H9 (cell line): ENCODE measurements around the gene STK25. TPM values are rescaled to one million over a fixed set of nuclear protein-coding genes. Genes with fewer than 3 reads are reported as not detected.

ENCODE experiments used
- DNase-seq: peaks from one replicate; pipeline ENCODE4 v3.0.0-alpha.2; 2017
- H2AFZ ChIP-seq: one replicate; pipeline ENCODE4 v1.6.1; 2013; ENCODE audit warnings: mild to moderate bottlenecking, low read length, control low read depth, moderate library complexity
- H2AK5ac ChIP-seq: 2 replicates; pipeline ENCODE4 v1.6.1; 2013; ENCODE audit warnings: low read length, control low read depth, mixed read lengths; ENCODE audit not compliant: insufficient read length
- H2BK120ac ChIP-seq: one replicate; pipeline ENCODE4 v1.6.1; 2013; ENCODE audit warnings: low read depth, mild to moderate bottlenecking, low read length, control low read depth, inconsistent platforms; ENCODE audit not compliant: poor library complexity, severe bottlenecking
- H2BK12ac ChIP-seq: 2 replicates; pipeline ENCODE4 v1.6.1; 2013; ENCODE audit warnings: low read length, control low read depth, mixed read lengths, low read depth; ENCODE audit not compliant: insufficient read length
- H2BK15ac ChIP-seq: 2 replicates; pipeline ENCODE4 v1.6.1; 2013; ENCODE audit warnings: low read depth, low read length, control low read depth
- H2BK20ac ChIP-seq: one replicate; pipeline ENCODE4 v1.6.1; 2013; ENCODE audit warnings: low read depth, mild to moderate bottlenecking, low read length, control low read depth, inconsistent platforms; ENCODE audit not compliant: poor library complexity, severe bottlenecking
- H2BK5ac ChIP-seq: 2 replicates; pipeline ENCODE4 v1.6.1; 2013; ENCODE audit warnings: low read length, control low read depth, mixed read lengths; ENCODE audit not compliant: insufficient read length
- H3K14ac ChIP-seq: 2 replicates; pipeline ENCODE4 v1.6.1; 2013; ENCODE audit warnings: low read length, control low read depth; ENCODE audit not compliant: insufficient read depth
- H3K18ac ChIP-seq: 2 replicates; pipeline ENCODE4 v1.6.1; 2013; ENCODE audit warnings: low read depth, mild to moderate bottlenecking, mixed read lengths, low read length, control low read depth; ENCODE audit not compliant: insufficient read length
- H3K23ac ChIP-seq: 2 replicates; pipeline ENCODE4 v1.6.1; 2013; ENCODE audit warnings: low read length, control low read depth, mixed read lengths, low read depth; ENCODE audit not compliant: insufficient read length
- H3K23me2 ChIP-seq: 2 replicates; pipeline ENCODE4 v1.6.1; 2013; ENCODE audit warnings: low read depth, mild to moderate bottlenecking, mixed read lengths, low read length, control low read depth; ENCODE audit not compliant: insufficient read length, poor library complexity, severe bottlenecking
- H3K27ac ChIP-seq: 2 replicates; pipeline ENCODE4 v1.5.1; 2013; ENCODE audit warnings: low read length, control low read depth, mixed read lengths, low read depth; ENCODE audit not compliant: insufficient read length
- H3K27me3 ChIP-seq: 2 replicates; pipeline ENCODE4 v1.6.1; 2013; ENCODE audit warnings: low read length, control low read depth, inconsistent platforms; ENCODE audit not compliant: insufficient read depth
- H3K4ac ChIP-seq: 2 replicates; pipeline ENCODE4 v1.6.1; 2013; ENCODE audit warnings: low read depth, mild to moderate bottlenecking, control low read depth, inconsistent platforms, low read length, moderate library complexity
- H3K4me1 ChIP-seq: 2 replicates; pipeline ENCODE4 v1.6.1; 2013; ENCODE audit warnings: low read length, control low read depth, inconsistent platforms; ENCODE audit not compliant: insufficient read depth
- H3K4me2 ChIP-seq: 2 replicates; pipeline ENCODE4 v1.6.1; 2013; ENCODE audit warnings: low read length, control low read depth, mixed read lengths; ENCODE audit not compliant: insufficient read length, insufficient read depth
- H3K56ac ChIP-seq: 2 replicates; pipeline ENCODE4 v1.6.1; 2013; ENCODE audit warnings: low read depth, mild to moderate bottlenecking, mixed read lengths, low read length, control low read depth; ENCODE audit not compliant: insufficient read length
- H3K79me1 ChIP-seq: 2 replicates; pipeline ENCODE4 v1.6.1; 2013; ENCODE audit warnings: low read depth, mild to moderate bottlenecking, moderate library complexity, low read length, control low read depth, inconsistent platforms; ENCODE audit not compliant: insufficient read depth, poor library complexity, severe bottlenecking
- H3K79me2 ChIP-seq: 2 replicates; pipeline ENCODE4 v1.6.1; 2013; ENCODE audit warnings: low read length, control low read depth, inconsistent platforms; ENCODE audit not compliant: insufficient read depth
- H3K9ac ChIP-seq: 2 replicates; pipeline ENCODE4 v1.6.1; 2013; ENCODE audit warnings: low read length, control low read depth, mixed read lengths; ENCODE audit not compliant: insufficient read length; ENCODE audit errors: extremely low read depth
- H3K9me3 ChIP-seq: one replicate; pipeline ENCODE4 v1.6.1; 2013; ENCODE audit warnings: low read depth, low read length, inconsistent platforms; ENCODE audit not compliant: control insufficient read depth
- H3T11ph ChIP-seq: one replicate; pipeline ENCODE4 v1.6.1; 2013; ENCODE audit warnings: mild to moderate bottlenecking, low read length, control low read depth, inconsistent platforms
- H4K20me1 ChIP-seq: one replicate; pipeline ENCODE4 v1.6.1; 2013; ENCODE audit not compliant: control insufficient read depth, insufficient read length, insufficient read depth
- H4K5ac ChIP-seq: 2 replicates; pipeline ENCODE4 v1.6.1; 2013; ENCODE audit warnings: low read depth, mild to moderate bottlenecking, mixed read lengths, low read length, control low read depth; ENCODE audit not compliant: insufficient read length
- H4K8ac ChIP-seq: replicated peaks from 2 replicates; pipeline ENCODE4 v1.6.1; 2013; ENCODE audit warnings: low read length, control low read depth, mixed read lengths, low read depth; ENCODE audit not compliant: insufficient read length
- H4K91ac ChIP-seq: 2 replicates; pipeline ENCODE4 v1.6.1; 2013; ENCODE audit warnings: low read depth, mild to moderate bottlenecking, moderate library complexity, mixed read lengths, low read length, control low read depth; ENCODE audit not compliant: insufficient read length
- H3K27ac Mint-ChIP-seq, 3 experiments: 2 replicates in 2 of 3; 3 replicates in 1 of 3; pipeline ENCODE4 v1.8.0; 2020 to 2021; ENCODE audit warnings: mixed read lengths in 3 of 3, mild to moderate bottlenecking in 1 of 3, moderate library complexity in 1 of 3
- H3K27me3 Mint-ChIP-seq: 2 replicates; pipeline ENCODE4 v1.8.0; 2021; ENCODE audit warnings: low read depth, mild to moderate bottlenecking, moderate library complexity, mixed read lengths
- H3K36me3 Mint-ChIP-seq, 3 experiments: 2 replicates in 2 of 3; 3 replicates in 1 of 3; pipeline ENCODE4 v1.8.0; 2020 to 2021; ENCODE audit warnings: low read depth in 3 of 3, mixed read lengths in 3 of 3; ENCODE audit not compliant: insufficient read depth in 1 of 3
- H3K4me1 Mint-ChIP-seq, 2 experiments: 2 replicates each; pipeline ENCODE4 v1.8.0; 2020; ENCODE audit warnings: mixed read lengths in 2 of 2
- H3K4me3 Mint-ChIP-seq, 2 experiments: 2 replicates in 1 of 2; 3 replicates in 1 of 2; pipeline ENCODE4 v1.8.0; 2020 to 2021; ENCODE audit warnings: mild to moderate bottlenecking in 2 of 2, mixed read lengths in 2 of 2, moderate library complexity in 1 of 2
- H3K9me3 Mint-ChIP-seq, 2 experiments: 2 replicates in 1 of 2; 3 replicates in 1 of 2; pipeline ENCODE4 v1.8.0; 2020; ENCODE audit warnings: mild to moderate bottlenecking in 2 of 2, mixed read lengths in 2 of 2, moderate library complexity in 1 of 2
- CTCF ChIP-seq: fragments of 200-600 bp; sonication (generic); conservative IDR thresholded peaks from 3 replicates; pipeline ENCODE4 v1.8.0; 2021; ENCODE audit warnings: antibody characterized with exemption, mild to moderate bottlenecking
- WGBS: extraction: QIAGEN DNeasy Blood & Tissue Kit; methylation state at CpG from one replicate; pipeline ENCODE4 v1.1.7; 2013; ENCODE audit warnings: missing lambda C conversion rate, low lambda C conversion rate, mixed read lengths; ENCODE audit not compliant: insufficient read length; ENCODE audit errors: extremely low coverage; 5-methylcytosine and 5-hydroxymethylcytosine counted together
- total RNA-seq: library from RNA; stranded (reverse); gene quantifications from 2 replicates; pipeline ENCODE4 v1.2.1, GENCODE V29; 2021

STK25 gene
- total RNA-seq, 1 experiment from 2014 or later = 189 TPM

GRCh38 chr2:241501099-241501541 is 7.3 kb downstream of the STK25 start:
- Histone ChIP-seq H4K8ac (no peak overlapping the region), H3K27me3 (no peaks in the 10 kb centered on the region), H3K4ac (no peak overlapping the region), H4K5ac (no peak overlapping the region), H3K79me2 (peaks cover 9% of the 10 kb centered on the region; the same call in 1 of the 2 replicates), H3K56ac (no peak overlapping the region), H3K18ac (no peak overlapping the region), H3K23me2 (no peaks in the 10 kb centered on the region), H2BK120ac (no peak overlapping the region), H2BK5ac (no peak overlapping the region), H3K27ac (no peak overlapping the region), H3K79me1 (peaks cover 7% of the 10 kb centered on the region), H3K23ac (no peak overlapping the region), H4K91ac (no peak overlapping the region), H2BK15ac (no peak overlapping the region), H2AK5ac (no peak overlapping the region), H3T11ph (no peak overlapping the region), H2BK12ac (no peak overlapping the region), H2BK20ac (no peak overlapping the region), H3K9ac (no peak overlapping the region), H3K4me2 (no peak overlapping the region), H2AFZ (no peak overlapping the region), H3K9me3 (no peaks in the 10 kb centered on the region), H4K20me1 (no peaks in the 10 kb centered on the region), H3K14ac (no peak overlapping the region; the same call in 1 of the 2 replicates), H3K4me1 (no peaks in the 10 kb centered on the region)
- H3K27me3 Mint-ChIP-seq = no peaks in the 10 kb centered on the region
- H3K4me3 Mint-ChIP-seq = no peak overlapping the region
- no peaks in the 10 kb centered on the region for H3K9me3 Mint-ChIP-seq
- H3K36me3 Mint-ChIP-seq = peaks cover 22 to 50% (median 49%) of the 10 kb centered on the region in 3 experiments
- WGBS = no CpG with 5 or more reads among the region's 12 CpGs
- no peak for TF ChIP-seq CTCF
- H3K27ac Mint-ChIP-seq = peak overlapping the region in 1 of 3 experiments; percentile 40; a peak in 3 of 7 replicates
- no peak for DNase-seq
- H3K4me1 Mint-ChIP-seq = peaks cover 6 to 12% of the 10 kb centered on the region in 2 experiments
